Smooth muscle cell (in vitro differentiated cells): Measurements from ENCODE around the gene PTPRC. TPM values are rescaled to one million over a fixed set of nuclear protein-coding genes. Genes with fewer than 3 reads are reported as not detected.

Experiments used
- DNase-seq: peaks from one replicate; lab custom pipeline; 2025; ENCODE audit not compliant: unreplicated experiment; lab: John Stamatoyannopoulos, UW
- H2AFZ ChIP-seq: fragments of 200-600 bp; sonication (generic); 2 replicates; pipeline ENCODE4 v1.6.0; 2016; ENCODE audit warnings: antibody characterized with exemption, low read depth, mild to moderate bottlenecking
- H3F3A ChIP-seq: fragments of 200-600 bp; sonication (generic); 2 replicates; pipeline ENCODE4 v1.6.0; 2017; ENCODE audit warnings: antibody characterized with exemption, low read depth
- H3K27ac ChIP-seq: fragments of 200-600 bp; sonication (generic); 2 replicates; pipeline ENCODE4 v1.5.1; 2016; ENCODE audit warnings: low read depth, mild to moderate bottlenecking
- H3K27me3 ChIP-seq: fragments of 200-600 bp; sonication (generic); 2 replicates; pipeline ENCODE4 v1.6.1; 2016; ENCODE audit warnings: low read depth, mild to moderate bottlenecking
- H3K36me3 ChIP-seq: fragments of 200-600 bp; sonication (generic); 2 replicates; pipeline ENCODE4 v1.5.1; 2016; ENCODE audit warnings: low read depth
- H3K4me1 ChIP-seq: fragments of 200-600 bp; sonication (generic); 2 replicates; pipeline ENCODE4 v1.5.1; 2016; ENCODE audit warnings: low read depth
- H3K4me2 ChIP-seq: fragments of 200-600 bp; sonication (generic); 2 replicates; pipeline ENCODE4 v1.6.0; 2016; ENCODE audit warnings: mild to moderate bottlenecking
- H3K4me3 ChIP-seq: fragments of 200-600 bp; sonication (generic); 2 replicates; pipeline ENCODE4 v1.5.1; 2016; ENCODE audit warnings: mild to moderate bottlenecking
- H3K79me2 ChIP-seq: fragments of 200-600 bp; sonication (generic); 2 replicates; pipeline ENCODE4 v1.6.0; 2016; ENCODE audit warnings: low read depth, mild to moderate bottlenecking
- H3K9ac ChIP-seq: fragments of 200-600 bp; sonication (generic); 2 replicates; pipeline ENCODE4 v1.6.0; 2016; ENCODE audit warnings: low read depth
- H3K9me3 ChIP-seq: fragments of 200-600 bp; sonication (generic); replicated peaks from 2 replicates; pipeline ENCODE4 v1.5.1; 2016; ENCODE audit warnings: low read depth
- H4K20me1 ChIP-seq: fragments of 200-600 bp; sonication (generic); 2 replicates; pipeline ENCODE4 v1.6.0; 2016; ENCODE audit warnings: low read depth
- CTCF ChIP-seq: fragments of 200-600 bp; sonication (generic); IDR thresholded peaks from 2 replicates; pipeline ENCODE4 v1.5.1; 2017; ENCODE audit warnings: borderline replicate concordance, mild to moderate bottlenecking, antibody characterized with exemption; ENCODE audit not compliant: insufficient read depth, poor library complexity, severe bottlenecking
- WGBS: methylation state at CpG from one replicate; pipeline ENCODE4 v1.1.7; 2016; ENCODE audit warnings: low lambda C conversion rate; 5-methylcytosine and 5-hydroxymethylcytosine counted together
- polyA plus RNA-seq: library from polyadenylated mRNA; unstranded; fragments of >200 nt; fragmentation: Nextera tagmentation; extraction: Ambion mirVana; gene quantifications from 2 replicates; pipeline ENCODE4 v1.2.1, GENCODE V29; 2016
- total RNA-seq: library from RNA; depleted of rRNA; stranded (reverse); fragments of >200 nt; gene quantifications from 2 replicates; pipeline ENCODE4 v1.2.3, GENCODE V29; 2014

The PTPRC gene
- total and polyA plus RNA-seq, 2 experiments from 2014 or later = 0.04 TPM; not detected in 1

GRCh38 chr1:198771563-198772153 is 132.8 kb downstream of the PTPRC start:
- peaks cover 8% of the 10 kb centered on the region for H3F3A ChIP-seq
- WGBS = 38% methylated on average over 3 of the region's 3 CpGs
- H2AFZ ChIP-seq = no peak overlapping the region

GRCh38 chr1:198772626-198773025 is 133.8 kb downstream of the PTPRC start:
- H3K9me3 ChIP-seq = no peaks in the 10 kb centered on the region
- peaks cover 15% of the 10 kb centered on the region for H3F3A ChIP-seq
- H3K27me3 ChIP-seq = no peaks in the 10 kb centered on the region
- H3K9ac ChIP-seq = no peak overlapping the region
- H3K27ac ChIP-seq = peak overlapping the region; percentile 22
- DNase-seq = no peak
- peaks cover 3% of the 10 kb centered on the region for H3K79me2 ChIP-seq
- TF ChIP-seq CTCF = no peak
- peak overlapping the region; percentile 4 for H2AFZ ChIP-seq
- peaks cover 16% of the 10 kb centered on the region for H3K4me1 ChIP-seq
- peak overlapping the region; percentile 66 for H3K4me2 ChIP-seq
- no peaks in the 10 kb centered on the region for H3K36me3 ChIP-seq
- no peaks in the 10 kb centered on the region for H4K20me1 ChIP-seq
- no peak overlapping the region for H3K4me3 ChIP-seq

More at GRCh38 chr1:198771563-198772153, 132.8 kb downstream of the PTPRC start:
- Histone ChIP-seq H3K9ac (no peak overlapping the region), H4K20me1 (no peaks in the 10 kb centered on the region), H3K4me2 (peak overlapping the region; percentile 66), H3K4me3 (no peak overlapping the region), H3K79me2 (peaks cover 3% of the 10 kb centered on the region), H3K4me1 (peaks cover 16% of the 10 kb centered on the region), H3K36me3 (no peaks in the 10 kb centered on the region), H3K9me3 (no peaks in the 10 kb centered on the region), H3K27me3 (no peaks in the 10 kb centered on the region), H3K27ac (peak overlapping the region; percentile 22)
- peak; percentile 62 for TF ChIP-seq CTCF
- no peak for DNase-seq

- TF ChIP-seq CTCF = no peak
- Histone ChIP-seq H3K79me2 (peaks cover 3% of the 10 kb centered on the region), H3K27ac (peak overlapping the region; percentile 22), H4K20me1 (no peaks in the 10 kb centered on the region), H3K4me2 (peak overlapping the region; percentile 66), H3K9me3 (no peaks in the 10 kb centered on the region), H2AFZ (peak overlapping the region; percentile 4), H3K4me3 (no peak overlapping the region), H3K36me3 (no peaks in the 10 kb centered on the region), H3F3A (peaks cover 15% of the 10 kb centered on the region), H3K4me1 (peaks cover 16% of the 10 kb centered on the region), H3K27me3 (no peaks in the 10 kb centered on the region), H3K9ac (no peak overlapping the region)
- no peak for DNase-seq
- 65% methylated on average over 1 of the region's 1 CpG for whole genome bisulfite sequencing
Measured at GRCh38 chr1:198773030-198773429, 134.2 kb downstream of the PTPRC start.

- H2AFZ ChIP-seq = no peak overlapping the region
- H3K79me2 ChIP-seq = peaks cover 3% of the 10 kb centered on the region
- no peaks in the 10 kb centered on the region for H3K27me3 ChIP-seq
- no peak overlapping the region for H3K4me2 ChIP-seq
- H4K20me1 ChIP-seq = no peaks in the 10 kb centered on the region
- no peaks in the 10 kb centered on the region for H3K9me3 ChIP-seq
- H3K4me3 ChIP-seq = no peak overlapping the region
- no peaks in the 10 kb centered on the region for H3K36me3 ChIP-seq
- no peak for DNase-seq
- WGBS = 86% methylated on average over 3 of the region's 3 CpGs
- H3K9ac ChIP-seq = no peak overlapping the region
- H3F3A ChIP-seq = peaks cover 15% of the 10 kb centered on the region
- TF ChIP-seq CTCF = no peak
- peak overlapping the region; percentile 22 for H3K27ac ChIP-seq
- peaks cover 16% of the 10 kb centered on the region for H3K4me1 ChIP-seq
Measured at GRCh38 chr1:198773523-198773922, 134.7 kb downstream of the PTPRC start.
